ENCODE data around the gene FAM13A. TPM values are rescaled to one million over a fixed set of nuclear protein-coding genes. Genes with fewer than 3 reads are reported as not detected.

The FAM13A gene
- total and polyA plus RNA-seq, 2 of the 13 experiments (the other 11 are each of a cell fraction or from before 2014, with no cell fraction given) = 1.2 to 36.2 TPM

DNA sequence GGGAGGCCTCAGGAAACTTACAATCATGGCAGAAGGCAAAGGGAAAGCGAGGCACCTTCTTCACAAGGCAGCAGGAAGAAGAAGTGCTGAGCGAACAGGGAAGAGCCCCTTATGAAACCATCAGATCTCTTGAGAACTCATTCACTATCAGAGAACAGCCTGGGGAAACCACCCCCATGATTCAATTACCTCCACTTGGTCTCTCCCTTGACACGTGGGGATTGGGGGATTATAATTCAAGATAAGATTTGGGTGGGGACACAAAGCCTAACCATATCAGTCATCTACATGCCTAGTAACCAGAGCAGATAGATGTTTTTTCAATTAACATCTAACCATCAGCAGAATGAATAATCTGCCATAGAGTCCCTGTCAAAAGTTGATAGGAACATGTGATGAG lies 30.4 kb downstream of the FAM13A start:
- in situ Hi-C loops (cut with HindIII; ENCODE audit: extremely low pct_ligation_motif_present, low pct_unique_long_range_greater_than_20kb) = loop anchor here (10.0 kb wide), 2 partner anchors 322 to 492 kb away; no protein-coding TSS in a partner anchor
- ATAC-seq (no peak), DNase-seq (ENCODE audit: low spot score) (no peak), FAIRE-seq (no peak)
- Histone ChIP-seq H3K4me1 (ENCODE audit: insufficient read depth, low read length) (peaks cover 29% of the 10 kb centered on the region), H3K9me3 (ENCODE audit: low read length) (no peaks in the 10 kb centered on the region), H4K20me1 (ENCODE audit: insufficient read depth, low read length) (no peaks in the 10 kb centered on the region), H3K4me3 (replicated peaks in 1 of 3; ENCODE audit: insufficient read depth in 1 of 3, low read depth in 2 of 3, low read length in 3 of 3) (no peak overlapping the region), H3K27me3 (ENCODE audit: control insufficient read depth in 1 of 2, insufficient read depth in 2 of 2, low read length in 2 of 2) (no peaks in the 10 kb centered on the region), H2AFZ (ENCODE audit: low read length) (no peak overlapping the region), H3K9ac (ENCODE audit: insufficient read depth, low read depth, low read length) (no peak overlapping the region), H3K4me2 (ENCODE audit: low read depth, low read length) (no peak overlapping the region), H3K79me2 (ENCODE audit: insufficient read depth, low read length) (no peaks in the 10 kb centered on the region), H3K36me3 (replicated peaks in 1 of 2; ENCODE audit: control insufficient read depth in 1 of 2, insufficient read depth in 2 of 2, low read length in 2 of 2) (no peaks in the 10 kb centered on the region), H3K27ac (ENCODE audit: extremely low read length, insufficient read depth, low read length) (no peak overlapping the region)
- WGBS (ENCODE audit: low lambda C conversion rate) = 45% methylated on average over 3 of the region's 3 CpGs
- intact Hi-C loops (cut with micrococcal nuclease; ENCODE audit: unreplicated experiment) = loop anchor here (10.0 kb wide), 1 partner anchor 352 kb away; no protein-coding TSS in a partner anchor
- POLR2A ChIA-PET = no interaction called here
- BruUV-seq (replicated peaks) = no TSS peak
- TF ChIP-seq, protein P1, sequence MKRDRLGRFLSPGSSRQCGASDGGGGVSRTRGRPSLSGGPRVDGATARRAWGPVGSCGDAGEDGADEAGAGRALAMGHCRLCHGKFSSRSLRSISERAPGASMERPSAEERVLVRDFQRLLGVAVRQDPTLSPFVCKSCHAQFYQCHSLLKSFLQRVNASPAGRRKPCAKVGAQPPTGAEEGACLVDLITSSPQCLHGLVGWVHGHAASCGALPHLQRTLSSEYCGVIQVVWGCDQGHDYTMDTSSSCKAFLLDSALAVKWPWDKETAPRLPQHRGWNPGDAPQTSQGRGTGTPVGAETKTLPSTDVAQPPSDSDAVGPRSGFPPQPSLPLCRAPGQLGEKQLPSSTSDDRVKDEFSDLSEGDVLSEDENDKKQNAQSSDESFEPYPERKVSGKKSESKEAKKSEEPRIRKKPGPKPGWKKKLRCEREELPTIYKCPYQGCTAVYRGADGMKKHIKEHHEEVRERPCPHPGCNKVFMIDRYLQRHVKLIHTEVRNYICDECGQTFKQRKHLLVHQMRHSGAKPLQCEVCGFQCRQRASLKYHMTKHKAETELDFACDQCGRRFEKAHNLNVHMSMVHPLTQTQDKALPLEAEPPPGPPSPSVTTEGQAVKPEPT (CRISPR knock-in tag; IDR thresholded peaks at IDR 0.05; ENCODE audit: low read depth) = no peak
- TF ChIP-seq, protein P2, sequence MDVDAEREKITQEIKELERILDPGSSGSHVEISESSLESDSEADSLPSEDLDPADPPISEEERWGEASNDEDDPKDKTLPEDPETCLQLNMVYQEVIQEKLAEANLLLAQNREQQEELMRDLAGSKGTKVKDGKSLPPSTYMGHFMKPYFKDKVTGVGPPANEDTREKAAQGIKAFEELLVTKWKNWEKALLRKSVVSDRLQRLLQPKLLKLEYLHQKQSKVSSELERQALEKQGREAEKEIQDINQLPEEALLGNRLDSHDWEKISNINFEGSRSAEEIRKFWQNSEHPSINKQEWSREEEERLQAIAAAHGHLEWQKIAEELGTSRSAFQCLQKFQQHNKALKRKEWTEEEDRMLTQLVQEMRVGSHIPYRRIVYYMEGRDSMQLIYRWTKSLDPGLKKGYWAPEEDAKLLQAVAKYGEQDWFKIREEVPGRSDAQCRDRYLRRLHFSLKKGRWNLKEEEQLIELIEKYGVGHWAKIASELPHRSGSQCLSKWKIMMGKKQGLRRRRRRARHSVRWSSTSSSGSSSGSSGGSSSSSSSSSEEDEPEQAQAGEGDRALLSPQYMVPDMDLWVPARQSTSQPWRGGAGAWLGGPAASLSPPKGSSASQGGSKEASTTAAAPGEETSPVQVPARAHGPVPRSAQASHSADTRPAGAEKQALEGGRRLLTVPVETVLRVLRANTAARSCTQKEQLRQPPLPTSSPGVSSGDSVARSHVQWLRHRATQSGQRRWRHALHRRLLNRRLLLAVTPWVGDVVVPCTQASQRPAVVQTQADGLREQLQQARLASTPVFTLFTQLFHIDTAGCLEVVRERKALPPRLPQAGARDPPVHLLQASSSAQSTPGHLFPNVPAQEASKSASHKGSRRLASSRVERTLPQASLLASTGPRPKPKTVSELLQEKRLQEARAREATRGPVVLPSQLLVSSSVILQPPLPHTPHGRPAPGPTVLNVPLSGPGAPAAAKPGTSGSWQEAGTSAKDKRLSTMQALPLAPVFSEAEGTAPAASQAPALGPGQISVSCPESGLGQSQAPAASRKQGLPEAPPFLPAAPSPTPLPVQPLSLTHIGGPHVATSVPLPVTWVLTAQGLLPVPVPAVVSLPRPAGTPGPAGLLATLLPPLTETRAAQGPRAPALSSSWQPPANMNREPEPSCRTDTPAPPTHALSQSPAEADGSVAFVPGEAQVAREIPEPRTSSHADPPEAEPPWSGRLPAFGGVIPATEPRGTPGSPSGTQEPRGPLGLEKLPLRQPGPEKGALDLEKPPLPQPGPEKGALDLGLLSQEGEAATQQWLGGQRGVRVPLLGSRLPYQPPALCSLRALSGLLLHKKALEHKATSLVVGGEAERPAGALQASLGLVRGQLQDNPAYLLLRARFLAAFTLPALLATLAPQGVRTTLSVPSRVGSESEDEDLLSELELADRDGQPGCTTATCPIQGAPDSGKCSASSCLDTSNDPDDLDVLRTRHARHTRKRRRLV (CRISPR knock-in tag; IDR thresholded peaks at IDR 0.05) = no peak
- TF ChIP-seq, protein P3, sequence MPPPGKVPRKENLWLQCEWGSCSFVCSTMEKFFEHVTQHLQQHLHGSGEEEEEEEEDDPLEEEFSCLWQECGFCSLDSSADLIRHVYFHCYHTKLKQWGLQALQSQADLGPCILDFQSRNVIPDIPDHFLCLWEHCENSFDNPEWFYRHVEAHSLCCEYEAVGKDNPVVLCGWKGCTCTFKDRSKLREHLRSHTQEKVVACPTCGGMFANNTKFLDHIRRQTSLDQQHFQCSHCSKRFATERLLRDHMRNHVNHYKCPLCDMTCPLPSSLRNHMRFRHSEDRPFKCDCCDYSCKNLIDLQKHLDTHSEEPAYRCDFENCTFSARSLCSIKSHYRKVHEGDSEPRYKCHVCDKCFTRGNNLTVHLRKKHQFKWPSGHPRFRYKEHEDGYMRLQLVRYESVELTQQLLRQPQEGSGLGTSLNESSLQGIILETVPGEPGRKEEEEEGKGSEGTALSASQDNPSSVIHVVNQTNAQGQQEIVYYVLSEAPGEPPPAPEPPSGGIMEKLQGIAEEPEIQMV (CRISPR knock-in tag; IDR thresholded peaks at IDR 0.05; ENCODE audit: low read depth) = no peak
- TF ChIP-seq ZNF333 (CRISPR knock-in tag; IDR thresholded peaks at IDR 0.05; ENCODE audit: borderline replicate concordance) (no peak), ZNF776 (CRISPR knock-in tag; IDR thresholded peaks at IDR 0.05) (no peak)
- CTCF ChIA-PET (ENCODE audit: low intra/inter-chr PET ratio, low total read pairs) = no interaction called here
